A673 (cell line): Measurements from ENCODE around the gene KIF17. TPM values are rescaled to one million over a fixed set of nuclear protein-coding genes. Genes with fewer than 3 reads are reported as not detected.

Source experiments
- BruUV-seq: library from RNA; stranded (reverse); fragments of 400-500 nt; replicated peaks from 2 replicates; lab custom pipeline; 2021; lab: Mats Ljungman, UMichigan
- CTCF ChIA-PET: fragments of 300-600 bp; sonication (Branson Sonifier 250); formaldehyde crosslinking; loops from one replicate; lab custom pipeline; 2022; ENCODE audit warnings: antibody characterized with exemption; lab: Charles Lee
- POLR2A ChIA-PET: fragments of 300-600 bp; sonication (Branson Sonifier 250); formaldehyde crosslinking; loops from one replicate; lab custom pipeline; 2022; ENCODE audit warnings: antibody characterized with exemption; ENCODE audit not compliant: low non-redundant PET; lab: Charles Lee
- DNase-seq: peaks from one replicate; pipeline ENCODE4 v3.0.0-alpha.2; 2015; ENCODE audit warnings: low spot score
- H3K27ac ChIP-seq: fragments of 200-600 bp; sonication (generic); 2 replicates; pipeline ENCODE4 v1.5.1; 2016; ENCODE audit warnings: mixed run types, low read depth, mild to moderate bottlenecking, mixed read lengths, antibody characterized with exemption, low read length; ENCODE audit not compliant: poor library complexity, severe bottlenecking
- H3K27me3 ChIP-seq: fragments of 200-600 bp; sonication (generic); replicated peaks from 2 replicates; pipeline ENCODE4 v1.6.1; 2017; ENCODE audit warnings: mixed run types, low read depth, mild to moderate bottlenecking, mixed read lengths, antibody characterized with exemption, low read length; ENCODE audit not compliant: insufficient read depth, poor library complexity
- H3K36me3 ChIP-seq: fragments of 200-600 bp; sonication (generic); 2 replicates; pipeline ENCODE4 v1.6.1; 2016; ENCODE audit warnings: mixed run types, mild to moderate bottlenecking, mixed read lengths, antibody characterized with exemption, low read length; ENCODE audit not compliant: insufficient read depth, poor library complexity, severe bottlenecking
- H3K4me1 ChIP-seq: fragments of 200-600 bp; sonication (generic); 2 replicates; pipeline ENCODE4 v1.6.1; 2017; ENCODE audit warnings: mixed run types, mild to moderate bottlenecking, mixed read lengths, antibody characterized with exemption, low read length; ENCODE audit not compliant: insufficient read depth, poor library complexity, severe bottlenecking
- H3K4me3 ChIP-seq: fragments of 200-600 bp; sonication (generic); 2 replicates; pipeline ENCODE4 v1.5.1; 2016; ENCODE audit warnings: low read depth, mixed run types, mild to moderate bottlenecking, mixed read lengths, low read length; ENCODE audit not compliant: poor library complexity, severe bottlenecking
- H3K9me3 ChIP-seq: fragments of 200-600 bp; sonication (generic); 2 replicates; pipeline ENCODE4 v1.6.1; 2016; ENCODE audit warnings: mixed run types, low read depth, mild to moderate bottlenecking, mixed read lengths, antibody characterized with exemption, low read length; ENCODE audit not compliant: poor library complexity, severe bottlenecking
- CTCF ChIP-seq: fragments of 300-800, 200-600 bp; sonication (generic); conservative IDR thresholded peaks from 2 replicates; pipeline ENCODE4 v1.5.1; 2017; ENCODE audit warnings: low read depth, mild to moderate bottlenecking, antibody characterized with exemption, low read length, moderate library complexity, mixed read lengths
- EZH2 ChIP-seq: fragments of 200-600 bp; sonication (generic); IDR thresholded peaks from 2 replicates; pipeline ENCODE4 v1.6.1; 2017; ENCODE audit warnings: borderline replicate concordance, low read depth, mild to moderate bottlenecking, mixed read lengths, antibody characterized with exemption, low read length; ENCODE audit not compliant: poor library complexity, severe bottlenecking
- intact Hi-C: fragments of 100-400 bp; cut with micrococcal nuclease; formaldehyde crosslinking; loops from one replicate; pipeline ENCODE4 v1.10.0; 2022; ENCODE audit not compliant: unreplicated experiment
- total RNA-seq: library from RNA; stranded (reverse); gene quantifications from 2 replicates; pipeline ENCODE4 v1.2.3, GENCODE V29; 2021

KIF17 gene
- total RNA-seq, 1 experiment from 2014 or later: 0.71 TPM

GRCh38 chr1:20699558-20699957 lies 18.2 kb downstream of the KIF17 start:
- intact Hi-C loops: no loop called here
- Histone ChIP-seq H3K4me1 (peaks cover 5% of the 10 kb centered on the region), H3K27ac (no peak overlapping the region), H3K36me3 (no peaks in the 10 kb centered on the region), H3K4me3 (no peak overlapping the region), H3K9me3 (no peaks in the 10 kb centered on the region), H3K27me3 (no peaks in the 10 kb centered on the region)
- CTCF ChIA-PET: no interaction called here
- DNase-seq: no peak
- POLR2A ChIA-PET: no interaction called here
- no peak for TF ChIP-seq EZH2
- no peak for TF ChIP-seq CTCF
- no TSS peak for BruUV-seq

GRCh38 chr1:20698195-20698910 lies 19.5 kb downstream of the KIF17 start:
- H3K27ac ChIP-seq: no peak overlapping the region
- POLR2A ChIA-PET: no interaction called here

DNA sequence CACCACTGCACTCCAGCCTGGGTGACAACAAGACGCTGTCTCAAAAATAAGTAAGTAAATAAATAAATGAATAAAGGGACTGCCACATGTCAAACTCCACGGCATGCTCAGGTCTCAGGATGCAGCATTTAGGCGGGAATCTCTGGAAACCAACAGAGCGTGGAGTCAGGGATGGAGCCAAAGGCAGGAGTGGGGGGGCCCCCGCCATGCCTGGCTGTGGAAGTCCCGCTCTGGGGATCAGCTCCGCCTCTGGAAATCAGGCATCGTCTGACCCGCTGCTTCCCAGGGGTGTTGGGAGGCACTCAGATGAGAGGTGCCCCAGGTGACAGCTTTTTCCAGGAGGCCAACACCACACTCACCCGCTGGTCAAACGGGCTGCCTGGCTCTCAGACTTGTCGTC lies 20.2 kb downstream of the KIF17 start:
- no peaks in the 10 kb centered on the region for H3K36me3 ChIP-seq
- H3K4me3 ChIP-seq: no peak overlapping the region
- BruUV-seq: no TSS peak
- CTCF ChIA-PET: interaction anchor here (1.0 to 1.4 kb wide), 3 partner anchors 20 to 498 kb away, joined by 4 to 45 read pairs (median 5); partner anchors contain the start of gene KIF17
- H3K9me3 ChIP-seq: no peaks in the 10 kb centered on the region
- intact Hi-C loops: loop anchor here (2.0 kb wide), 1 partner anchor 35 kb away; the partner anchor contains the start of gene SH2D5
- H3K27me3 ChIP-seq: no peaks in the 10 kb centered on the region
- H3K4me1 ChIP-seq: peaks cover 5% of the 10 kb centered on the region
- POLR2A ChIA-PET: interaction anchor here (0.7 kb wide), 1 partner anchor 20 kb away, joined by 3 read pairs; no protein-coding TSS in a partner anchor
- no peak overlapping the region for H3K27ac ChIP-seq
- DNase-seq: no peak
- TF ChIP-seq EZH2 (no peak), CTCF (no peak)

More at GRCh38 chr1:20698195-20698910, 19.5 kb downstream of the KIF17 start:
- Histone ChIP-seq H3K36me3 (no peaks in the 10 kb centered on the region), H3K27me3 (no peaks in the 10 kb centered on the region), H3K4me3 (no peak overlapping the region), H3K9me3 (no peaks in the 10 kb centered on the region), H3K4me1 (peaks cover 5% of the 10 kb centered on the region)
- BruUV-seq: no TSS peak
- intact Hi-C loops: no loop called here
- DNase-seq: no peak
- no peak for TF ChIP-seq EZH2
- TF ChIP-seq CTCF: no peak
- CTCF ChIA-PET: interaction anchor here (0.6 kb wide), 1 partner anchor 496 kb away, joined by 3 read pairs; no protein-coding TSS in a partner anchor
